OCI-LY7 (cell line): Measurements from ENCODE around the gene FGR. TPM values are rescaled to one million over a fixed set of nuclear protein-coding genes. Genes with fewer than 3 reads are reported as not detected.
"Not testable (repeated sequence)": the region's sequence is repeated elsewhere in the genome, so short reads cannot be mapped to it uniquely, and the experiment has no call there.

Source experiments
- BruUV-seq: library from RNA; stranded (reverse); fragments of 400-500 nt; replicated peaks from 2 replicates; lab custom pipeline; 2021; lab: Mats Ljungman, UMichigan
- CTCF ChIA-PET: fragments of 300-600 bp; sonication (Branson Sonifier 250); formaldehyde crosslinking; loops from one replicate; lab custom pipeline; 2022; ENCODE audit warnings: antibody characterized with exemption; ENCODE audit not compliant: unreplicated experiment; lab: Charles Lee
- POLR2A ChIA-PET: fragments of 300-600 bp; sonication (Branson Sonifier 250); formaldehyde crosslinking; loops from one replicate; lab custom pipeline; 2022; ENCODE audit warnings: antibody characterized with exemption; lab: Charles Lee
- DNase-seq: peaks from one replicate; pipeline ENCODE4 v3.0.0-alpha.2; 2015; ENCODE audit warnings: low spot score
- H2AFZ ChIP-seq: fragments of 200-600 bp; sonication (generic), shearing (Covaris generic); 2 replicates; pipeline ENCODE4 v1.6.1; 2014; ENCODE audit warnings: mild to moderate bottlenecking, antibody characterized with exemption, low read length, moderate library complexity
- H3K27ac ChIP-seq: fragments of 200-600 bp; sonication (generic); 2 replicates; pipeline ENCODE4 v1.5.1; 2014; ENCODE audit warnings: mixed run types, low read depth, mild to moderate bottlenecking, moderate library complexity, low read length, inconsistent platforms; ENCODE audit not compliant: poor library complexity, severe bottlenecking
- H3K36me3 ChIP-seq: fragments of 200-600 bp; sonication (generic); 2 replicates; pipeline ENCODE4 v1.6.1; 2014; ENCODE audit warnings: mild to moderate bottlenecking, antibody characterized with exemption, low read length, moderate library complexity, mixed read lengths; ENCODE audit not compliant: insufficient read depth
- H3K4me1 ChIP-seq: fragments of 200-600 bp; sonication (generic); 2 replicates; pipeline ENCODE4 v1.5.1; 2014; ENCODE audit warnings: mild to moderate bottlenecking, low read length; ENCODE audit not compliant: insufficient read depth, poor library complexity, severe bottlenecking
- H3K4me2 ChIP-seq: fragments of 200-600 bp; sonication (generic); 2 replicates; pipeline ENCODE4 v1.6.1; 2014; ENCODE audit warnings: mild to moderate bottlenecking, low read length
- H3K4me3 ChIP-seq: fragments of 200-600 bp; sonication (generic); 2 replicates; pipeline ENCODE4 v1.5.1; 2014; ENCODE audit warnings: mild to moderate bottlenecking, low read depth, low read length; ENCODE audit not compliant: poor library complexity, severe bottlenecking
- H3K79me2 ChIP-seq: fragments of 200-600 bp; sonication (generic); 2 replicates; pipeline ENCODE4 v1.6.1; 2016; ENCODE audit warnings: low read depth, mild to moderate bottlenecking, low read length, moderate library complexity, mixed read lengths; ENCODE audit not compliant: insufficient read depth
- H3K9me2 ChIP-seq: fragments of 200-600 bp; sonication (generic); 2 replicates; pipeline ENCODE4 v1.6.1; 2016; ENCODE audit warnings: mild to moderate bottlenecking, low read length, mixed read lengths; ENCODE audit not compliant: insufficient read depth
- H3K9me3 ChIP-seq: fragments of 200-600 bp; sonication (generic); 2 replicates; pipeline ENCODE4 v1.6.1; 2014; ENCODE audit warnings: mild to moderate bottlenecking, mixed run types, low read length, mixed read lengths
- H4K20me1 ChIP-seq: fragments of 200-600 bp; sonication (generic); 2 replicates; pipeline ENCODE4 v1.6.1; 2014; ENCODE audit warnings: mild to moderate bottlenecking, antibody characterized with exemption, low read length, moderate library complexity, mixed read lengths; ENCODE audit not compliant: insufficient read depth
- EZH2phosphoT487 ChIP-seq: fragments of 200-600 bp; sonication (generic); IDR thresholded peaks from 2 replicates; pipeline ENCODE4 v1.6.1; 2018; ENCODE audit warnings: low read depth, borderline replicate concordance, mild to moderate bottlenecking, mixed run types, antibody characterized with exemption, low read length, moderate library complexity, mixed read lengths
- intact Hi-C: fragments of 100-400 bp; cut with micrococcal nuclease; formaldehyde crosslinking; loops from one replicate; pipeline ENCODE4 v1.10.0; 2022; ENCODE audit not compliant: unreplicated experiment
- total RNA-seq, 2 experiments: library from RNA; depleted of rRNA in 1 of 2; stranded (reverse); fragments of >200 nt in 1 of 2; shearing (Covaris generic) in 1 of 2; gene quantifications; 2 replicates each; pipeline ENCODE4 v1.2.3, GENCODE V29; 2014 to 2022
- TF ChIP-seq, protein P1 (sequence below): fragments of 200-600 bp; sonication (generic); conservative IDR thresholded peaks from 2 replicates; pipeline ENCODE4 v1.5.1; 2014; ENCODE audit warnings: mild to moderate bottlenecking, antibody characterized with exemption, low read length, moderate library complexity, mixed read lengths

The FGR gene
- total RNA-seq, 2 experiments from 2014 or later: 1.2 to 2.2 TPM

DNA sequence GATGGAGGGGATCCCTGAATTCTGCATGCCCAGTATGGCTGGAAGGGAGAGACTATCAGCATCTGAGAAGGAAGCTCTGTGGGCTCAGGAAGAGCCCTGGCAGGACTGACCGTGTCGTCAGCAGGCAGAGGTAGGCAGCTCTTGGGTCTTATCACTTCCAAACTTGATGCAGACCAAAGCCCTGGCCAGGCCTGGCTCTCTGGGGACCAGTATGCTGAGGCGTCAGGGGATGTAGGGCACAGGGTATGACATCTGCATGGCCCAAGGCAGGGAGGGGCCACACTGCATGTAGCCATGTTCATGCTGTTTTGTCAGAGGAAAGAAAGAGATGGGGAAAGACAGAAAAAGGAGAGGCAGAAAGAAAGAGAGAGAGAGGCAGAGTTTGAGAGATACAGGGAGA lies 6.3 kb downstream of the FGR start:
- POLR2A ChIA-PET: interaction anchor here (0.6 to 1.9 kb wide), 4 partner anchors 7 to 34 kb away, joined by 3 to 7 read pairs (median 4); no protein-coding TSS in a partner anchor
- peak overlapping the region; percentile 95 for H2AFZ ChIP-seq

DNA sequence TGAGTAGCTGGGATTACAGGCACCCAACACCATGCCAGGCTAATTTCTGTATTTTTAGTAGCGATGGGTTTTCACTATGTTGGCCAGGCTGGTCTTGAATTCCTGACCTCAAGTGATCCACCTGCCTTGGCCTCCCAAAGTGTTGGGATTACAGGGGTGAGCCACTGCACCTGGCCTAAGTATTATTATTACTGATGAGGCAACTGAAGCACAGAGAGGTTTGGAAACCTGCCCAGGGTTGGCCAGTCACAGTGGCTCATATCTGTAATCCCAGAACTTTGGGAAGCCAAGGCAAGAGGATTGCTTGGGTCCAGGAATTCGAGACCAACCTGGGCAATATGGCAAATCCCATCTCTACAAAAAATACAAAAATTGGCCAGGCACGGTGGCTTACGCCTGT lies 7.3 kb downstream of the FGR start:
- H3K4me2 ChIP-seq: peak overlapping the region; percentile 39; the same call in 1 of the 2 replicates
- intact Hi-C loops, H3K79me2 ChIP-seq, H3K4me3 ChIP-seq, H3K36me3 ChIP-seq, H3K9me3 ChIP-seq, H3K9me2 ChIP-seq, DNase-seq, H4K20me1 ChIP-seq, CTCF ChIA-PET, H3K27ac ChIP-seq, BruUV-seq, H2AFZ ChIP-seq: not testable (repeated sequence)
- H3K4me1 ChIP-seq: peaks cover 97% of the 10 kb centered on the region
- POLR2A ChIA-PET: interaction anchor here (0.9 kb wide), 2 partner anchors 22 to 34 kb away, joined by 3 to 4 read pairs; no protein-coding TSS in a partner anchor

More for the DNA sequence above, 6.3 kb downstream of the FGR start:
- Histone ChIP-seq H3K9me3 (no peaks in the 10 kb centered on the region), H3K4me2 (peak overlapping the region; percentile 39), H4K20me1 (no peaks in the 10 kb centered on the region), H3K4me1 (peaks cover 97% of the 10 kb centered on the region), H3K79me2 (no peaks in the 10 kb centered on the region), H3K4me3 (no peak overlapping the region), H3K36me3 (no peaks in the 10 kb centered on the region), H3K9me2 (no peaks in the 10 kb centered on the region), H3K27ac (peak overlapping the region; percentile 24)
- intact Hi-C loops: no loop called here
- BruUV-seq: no TSS peak
- no peak for DNase-seq
- TF ChIP-seq EZH2phosphoT487: no peak
- CTCF ChIA-PET: interaction anchor here (0.5 to 1.0 kb wide), 2 partner anchors 18 to 258 kb away, joined by 3 read pairs; no protein-coding TSS in a partner anchor

DNA sequence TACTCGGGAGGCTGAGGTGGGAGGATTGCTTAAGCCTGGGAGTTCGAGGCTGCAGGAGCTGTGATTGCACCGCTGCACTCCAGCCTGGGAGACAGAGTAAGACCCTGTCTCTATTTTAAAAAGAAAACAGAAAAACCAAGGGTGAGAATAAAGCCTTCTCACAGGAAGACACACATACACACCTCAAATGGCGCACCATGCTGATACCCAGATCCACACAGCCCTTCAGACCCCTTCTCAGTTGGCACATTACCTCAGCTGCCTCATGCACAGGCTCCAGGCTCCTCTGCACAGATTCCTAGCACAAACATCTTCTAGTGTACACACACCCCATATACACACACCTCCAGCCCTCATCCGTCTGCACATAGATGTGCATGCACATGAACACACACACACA lies 7.9 kb downstream of the FGR start:
- no TSS peak for BruUV-seq
- CTCF ChIA-PET: no interaction called here

More for the DNA sequence above, 7.9 kb downstream of the FGR start:
- no peak for DNase-seq
- peaks cover 91% of the 10 kb centered on the region for H3K4me1 ChIP-seq
- H4K20me1 ChIP-seq: no peaks in the 10 kb centered on the region
- H3K4me3 ChIP-seq: no peak overlapping the region
- no peaks in the 10 kb centered on the region for H3K79me2 ChIP-seq
- H3K9me2 ChIP-seq: no peaks in the 10 kb centered on the region
- peak overlapping the region; percentile 65; the same call in 1 of the 2 replicates for H2AFZ ChIP-seq
- TF ChIP-seq, protein P1, sequence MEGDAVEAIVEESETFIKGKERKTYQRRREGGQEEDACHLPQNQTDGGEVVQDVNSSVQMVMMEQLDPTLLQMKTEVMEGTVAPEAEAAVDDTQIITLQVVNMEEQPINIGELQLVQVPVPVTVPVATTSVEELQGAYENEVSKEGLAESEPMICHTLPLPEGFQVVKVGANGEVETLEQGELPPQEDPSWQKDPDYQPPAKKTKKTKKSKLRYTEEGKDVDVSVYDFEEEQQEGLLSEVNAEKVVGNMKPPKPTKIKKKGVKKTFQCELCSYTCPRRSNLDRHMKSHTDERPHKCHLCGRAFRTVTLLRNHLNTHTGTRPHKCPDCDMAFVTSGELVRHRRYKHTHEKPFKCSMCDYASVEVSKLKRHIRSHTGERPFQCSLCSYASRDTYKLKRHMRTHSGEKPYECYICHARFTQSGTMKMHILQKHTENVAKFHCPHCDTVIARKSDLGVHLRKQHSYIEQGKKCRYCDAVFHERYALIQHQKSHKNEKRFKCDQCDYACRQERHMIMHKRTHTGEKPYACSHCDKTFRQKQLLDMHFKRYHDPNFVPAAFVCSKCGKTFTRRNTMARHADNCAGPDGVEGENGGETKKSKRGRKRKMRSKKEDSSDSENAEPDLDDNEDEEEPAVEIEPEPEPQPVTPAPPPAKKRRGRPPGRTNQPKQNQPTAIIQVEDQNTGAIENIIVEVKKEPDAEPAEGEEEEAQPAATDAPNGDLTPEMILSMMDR: no peak
- no peak for TF ChIP-seq EZH2phosphoT487
- intact Hi-C loops: no loop called here
- no peaks in the 10 kb centered on the region for H3K9me3 ChIP-seq
- no peaks in the 10 kb centered on the region for H3K36me3 ChIP-seq
- H3K4me2 ChIP-seq: peak overlapping the region; percentile 69; the same call in 1 of the 2 replicates
- H3K27ac ChIP-seq: peak overlapping the region; percentile 38
- POLR2A ChIA-PET: interaction anchor here (0.6 to 0.7 kb wide), 2 partner anchors 18 to 204 kb away, joined by 3 read pairs; no protein-coding TSS in a partner anchor
